A673 (cell line): Measurements from ENCODE around the gene VWA8.

Source experiments
- EZH2 ChIP-seq: fragments of 200-600 bp; sonication (generic); IDR thresholded peaks from 2 replicates; pipeline ENCODE4 v1.6.1; 2017; ENCODE audit warnings: borderline replicate concordance, low read depth, mild to moderate bottlenecking, mixed read lengths, antibody characterized with exemption, low read length; ENCODE audit not compliant: poor library complexity, severe bottlenecking
- TF ChIP-seq, protein P1 (sequence below): fragments of 300-800, 200-600 bp; sonication (generic); conservative IDR thresholded peaks from 2 replicates; pipeline ENCODE4 v1.5.1; 2017; ENCODE audit warnings: low read depth, mild to moderate bottlenecking, antibody characterized with exemption, low read length, moderate library complexity, mixed read lengths

GRCh38 chr13:41820581-41821237 is 140.2 kb downstream of the VWA8 start:
- TF ChIP-seq, protein P1, sequence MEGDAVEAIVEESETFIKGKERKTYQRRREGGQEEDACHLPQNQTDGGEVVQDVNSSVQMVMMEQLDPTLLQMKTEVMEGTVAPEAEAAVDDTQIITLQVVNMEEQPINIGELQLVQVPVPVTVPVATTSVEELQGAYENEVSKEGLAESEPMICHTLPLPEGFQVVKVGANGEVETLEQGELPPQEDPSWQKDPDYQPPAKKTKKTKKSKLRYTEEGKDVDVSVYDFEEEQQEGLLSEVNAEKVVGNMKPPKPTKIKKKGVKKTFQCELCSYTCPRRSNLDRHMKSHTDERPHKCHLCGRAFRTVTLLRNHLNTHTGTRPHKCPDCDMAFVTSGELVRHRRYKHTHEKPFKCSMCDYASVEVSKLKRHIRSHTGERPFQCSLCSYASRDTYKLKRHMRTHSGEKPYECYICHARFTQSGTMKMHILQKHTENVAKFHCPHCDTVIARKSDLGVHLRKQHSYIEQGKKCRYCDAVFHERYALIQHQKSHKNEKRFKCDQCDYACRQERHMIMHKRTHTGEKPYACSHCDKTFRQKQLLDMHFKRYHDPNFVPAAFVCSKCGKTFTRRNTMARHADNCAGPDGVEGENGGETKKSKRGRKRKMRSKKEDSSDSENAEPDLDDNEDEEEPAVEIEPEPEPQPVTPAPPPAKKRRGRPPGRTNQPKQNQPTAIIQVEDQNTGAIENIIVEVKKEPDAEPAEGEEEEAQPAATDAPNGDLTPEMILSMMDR = no peak
- no peak for TF ChIP-seq EZH2
